Peyer's patch (tissue), 4 donors: ENCODE results near the gene MAP7D1.

Experiments
- POLR2A ChIP-seq, 2 donors: fragments of 450-650 bp; IDR thresholded peaks; one replicate each; pipeline ENCODE4 v1.5.1; 2017; ENCODE audit warnings: antibody characterized with exemption in 2 of 2, mild to moderate bottlenecking in 2 of 2, moderate library complexity in 2 of 2
- TF ChIP-seq, protein P1 (sequence below), 6 experiments: fragments of 450-650 bp in 4 of 6; fragments of 200-600 bp in 2 of 6; sonication (generic) in 1 of 6; IDR thresholded peaks; one replicate each; pipeline ENCODE4 v1.5.1; 2017 to 2019; ENCODE audit warnings: antibody characterized with exemption in 6 of 6, mild to moderate bottlenecking in 3 of 6, moderate library complexity in 1 of 6

- TF ChIP-seq, protein P1, sequence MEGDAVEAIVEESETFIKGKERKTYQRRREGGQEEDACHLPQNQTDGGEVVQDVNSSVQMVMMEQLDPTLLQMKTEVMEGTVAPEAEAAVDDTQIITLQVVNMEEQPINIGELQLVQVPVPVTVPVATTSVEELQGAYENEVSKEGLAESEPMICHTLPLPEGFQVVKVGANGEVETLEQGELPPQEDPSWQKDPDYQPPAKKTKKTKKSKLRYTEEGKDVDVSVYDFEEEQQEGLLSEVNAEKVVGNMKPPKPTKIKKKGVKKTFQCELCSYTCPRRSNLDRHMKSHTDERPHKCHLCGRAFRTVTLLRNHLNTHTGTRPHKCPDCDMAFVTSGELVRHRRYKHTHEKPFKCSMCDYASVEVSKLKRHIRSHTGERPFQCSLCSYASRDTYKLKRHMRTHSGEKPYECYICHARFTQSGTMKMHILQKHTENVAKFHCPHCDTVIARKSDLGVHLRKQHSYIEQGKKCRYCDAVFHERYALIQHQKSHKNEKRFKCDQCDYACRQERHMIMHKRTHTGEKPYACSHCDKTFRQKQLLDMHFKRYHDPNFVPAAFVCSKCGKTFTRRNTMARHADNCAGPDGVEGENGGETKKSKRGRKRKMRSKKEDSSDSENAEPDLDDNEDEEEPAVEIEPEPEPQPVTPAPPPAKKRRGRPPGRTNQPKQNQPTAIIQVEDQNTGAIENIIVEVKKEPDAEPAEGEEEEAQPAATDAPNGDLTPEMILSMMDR (IDR thresholded peaks at IDR 0.05), result no peak
- no peak for TF ChIP-seq POLR2A (IDR thresholded peaks at IDR 0.05)
Measured at GRCh38 chr1:36125129-36125991, 30.6 kb upstream of the MAP7D1 start, which contains the start of gene COL8A2.
